SH-SY5Y (cell line): ENCODE data around the gene GFI1.

Source experiments
- GATA2 ChIP-seq: IDR thresholded peaks from 2 replicates; pipeline ENCODE4 v1.6.1; 2011; ENCODE audit warnings: mild to moderate bottlenecking, low read depth, low read length
- GATA3 ChIP-seq: IDR thresholded peaks from 2 replicates; pipeline ENCODE4 v1.6.1; 2011; ENCODE audit warnings: low read depth, mild to moderate bottlenecking, low read length, moderate library complexity

GRCh38 chr1:92504291-92505014, 17.7 kb upstream of the GFI1 start:
- TF ChIP-seq GATA3 (no peak), GATA2 (no peak)
